GM19463 (cell line): Measurements from ENCODE around the gene TPSG1.
"Not testable (repeated sequence)": the region's sequence is repeated elsewhere in the genome, so short reads cannot be mapped to it uniquely, and the experiment has no call there.

ENCODE experiments used
- ATAC-seq: cut with Tn5 transposase; IDR thresholded peaks from one replicate; pipeline ENCODE4 v1.9.1; 2021; ENCODE audit warnings: mild to moderate bottlenecking, moderate library complexity; ENCODE audit not compliant: unreplicated experiment

The TPSG1 gene

GRCh38 chr16:1198671-1199346, 26.3 kb downstream of the TPSG1 start:
- ATAC-seq: not testable (repeated sequence)

- no peak for ATAC-seq
Observed at GRCh38 chr16:1198194-1198593, 26.9 kb downstream of the TPSG1 start.

DNA sequence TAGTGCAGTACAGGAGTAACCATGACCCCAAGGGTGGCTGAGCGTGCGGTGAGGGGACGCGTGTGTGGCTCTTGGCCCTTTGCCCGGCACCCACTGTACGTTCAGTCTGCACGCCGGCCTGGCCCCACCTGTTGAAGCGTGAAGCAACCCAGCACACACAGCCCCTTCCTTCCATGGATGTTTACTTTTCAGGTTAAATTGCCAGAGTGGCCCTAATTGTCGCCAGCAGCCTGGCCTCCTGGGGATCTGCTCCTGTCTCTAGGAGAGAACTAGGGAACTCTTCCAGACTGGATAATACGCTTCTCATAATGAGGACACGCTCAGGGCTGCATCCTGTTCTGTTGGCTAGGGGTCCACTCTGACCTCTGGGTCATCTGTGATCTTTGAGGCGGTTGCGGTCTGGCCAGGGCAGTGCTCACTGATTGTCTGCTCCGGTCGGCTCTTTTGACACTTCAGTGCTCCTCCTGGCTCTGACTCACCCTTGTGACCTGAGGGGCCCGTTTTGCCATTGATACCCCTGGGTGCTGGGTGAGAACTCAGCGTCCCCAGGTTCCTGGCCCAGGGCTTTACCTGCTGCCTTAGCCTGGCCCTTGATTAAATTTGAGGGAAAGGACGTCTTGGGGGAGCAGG, 27.7 kb downstream of the TPSG1 start:
- ATAC-seq: no peak

DNA sequence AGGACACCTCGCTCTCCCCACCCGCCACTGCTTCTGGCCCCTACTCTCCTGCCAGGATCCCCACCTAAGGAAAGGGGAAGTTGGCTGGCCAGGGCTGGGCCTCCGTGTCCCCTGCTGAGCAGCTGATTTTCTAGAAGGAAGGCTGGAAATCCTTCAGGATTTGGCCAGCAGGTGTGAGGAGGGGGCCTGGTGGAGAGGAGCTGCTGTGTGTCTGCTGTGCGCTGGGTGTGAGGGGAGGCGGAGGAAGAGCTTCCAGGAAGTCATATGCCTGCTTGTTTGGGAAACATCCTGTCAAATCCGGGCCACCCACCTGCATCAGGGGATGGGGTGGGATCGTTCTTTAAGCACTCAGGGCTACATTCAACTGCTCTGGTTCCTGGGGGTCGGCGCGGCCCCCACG, 28.6 kb downstream of the TPSG1 start:
- ATAC-seq: no peak

- ATAC-seq: no peak
Observed at GRCh38 chr16:1195393-1195666, 29.7 kb downstream of the TPSG1 start.

DNA sequence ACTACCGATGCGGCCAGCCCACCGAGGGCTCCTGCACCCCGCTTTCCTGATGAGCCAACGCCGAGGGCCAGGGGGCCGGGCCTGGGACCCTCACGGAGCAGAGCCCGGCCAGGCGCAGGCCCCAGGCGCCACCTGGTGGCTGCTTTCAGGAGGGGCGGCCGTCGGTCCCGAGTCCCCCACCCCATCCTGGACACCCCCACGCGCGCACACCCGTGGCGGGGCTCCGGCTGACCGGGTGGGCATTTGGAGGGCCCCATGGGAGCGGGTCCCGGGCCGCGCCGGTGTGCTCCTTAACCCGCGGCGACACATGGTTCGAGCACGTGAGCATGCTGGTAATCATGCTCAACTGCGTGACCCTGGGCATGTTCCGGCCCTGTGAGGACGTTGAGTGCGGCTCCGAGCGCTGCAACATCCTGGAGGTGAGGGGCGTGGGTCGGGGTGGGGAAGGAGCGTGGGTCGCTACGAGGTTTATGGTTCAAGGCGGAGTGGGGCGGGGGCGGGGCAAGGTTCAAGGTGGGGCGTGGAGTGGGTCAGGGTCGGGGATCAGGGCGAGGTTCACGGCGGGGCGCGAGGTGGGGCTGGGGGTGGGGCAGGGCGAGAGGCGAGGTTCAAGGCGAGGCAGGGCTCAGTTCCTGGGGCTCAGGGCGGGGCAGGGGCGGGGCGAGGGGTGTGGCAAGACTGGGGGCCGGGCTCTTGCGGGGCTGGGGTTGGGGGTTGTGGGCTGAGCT, 30.2 kb downstream of the TPSG1 start:
- no peak for ATAC-seq

DNA sequence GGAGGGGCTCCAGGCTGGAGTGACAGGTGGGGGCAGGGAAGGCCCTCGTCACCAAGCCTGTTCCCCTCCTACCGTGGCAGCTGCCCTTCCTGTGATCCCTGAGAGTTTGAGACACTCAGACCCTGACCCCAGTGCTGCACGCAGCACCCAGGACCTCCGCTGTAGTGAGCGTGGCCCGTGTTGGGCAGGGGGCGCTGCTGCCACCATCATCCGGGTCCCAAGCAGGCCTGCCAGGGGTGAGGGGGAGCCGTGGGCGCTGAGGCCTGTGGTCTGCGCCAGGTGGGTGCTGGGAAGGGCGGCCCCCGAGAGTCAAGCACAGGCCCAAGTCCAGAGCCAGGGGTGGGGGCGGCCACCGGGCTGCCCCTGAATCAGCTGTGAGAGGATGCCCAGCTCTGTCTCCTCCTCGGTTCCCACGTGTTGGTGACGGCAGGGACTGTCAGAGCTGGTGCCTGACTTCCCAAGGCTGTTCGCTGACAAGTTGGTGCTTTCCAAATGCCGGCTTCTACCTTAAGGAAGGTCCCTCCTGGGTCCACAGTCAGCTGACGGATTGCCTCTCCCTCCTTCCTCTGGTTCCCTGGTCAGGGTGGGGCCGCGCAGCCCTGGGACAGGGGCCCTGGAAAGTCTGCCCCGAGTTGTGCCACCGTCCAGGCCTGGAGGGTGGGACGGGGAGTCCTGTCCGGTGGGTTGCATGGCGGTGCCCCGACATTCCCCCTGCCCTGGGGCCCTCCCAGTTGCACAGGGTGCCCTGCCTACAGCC, 31.1 kb downstream of the TPSG1 start:
- ATAC-seq: no peak

DNA sequence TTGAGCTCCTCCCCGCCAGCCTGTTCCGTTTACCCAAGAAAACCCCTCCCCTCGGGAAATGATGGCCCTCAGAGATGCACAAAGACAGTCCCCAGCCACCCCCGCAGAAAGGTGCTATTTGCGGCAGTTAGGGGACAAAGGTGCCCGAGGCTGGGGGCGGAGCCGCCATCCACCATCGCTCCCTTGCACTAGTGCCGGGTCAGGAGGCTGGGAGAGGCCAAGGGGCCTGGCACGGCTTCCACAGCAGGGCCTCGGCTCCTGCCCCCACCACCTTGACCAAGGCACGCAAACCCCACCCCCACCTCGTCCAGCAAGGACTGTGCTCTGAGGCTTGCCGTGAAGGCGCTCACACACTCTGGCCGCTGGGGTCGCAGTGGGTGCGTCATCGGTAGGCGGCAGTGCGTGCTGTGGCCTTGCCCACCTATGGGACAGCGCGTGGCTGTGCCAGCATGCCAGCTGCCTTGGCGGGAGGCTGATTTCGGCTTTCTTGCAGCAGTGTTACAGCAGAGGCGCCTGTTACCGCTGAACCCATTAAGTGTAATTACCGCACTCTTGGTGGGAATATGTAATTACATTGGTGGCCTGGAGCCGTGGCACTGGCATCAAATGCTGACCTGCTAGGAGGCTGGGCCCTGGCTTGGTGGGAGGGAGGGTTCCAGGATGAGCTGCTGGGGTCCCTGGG, 31.8 kb downstream of the TPSG1 start:
- ATAC-seq: no peak

DNA sequence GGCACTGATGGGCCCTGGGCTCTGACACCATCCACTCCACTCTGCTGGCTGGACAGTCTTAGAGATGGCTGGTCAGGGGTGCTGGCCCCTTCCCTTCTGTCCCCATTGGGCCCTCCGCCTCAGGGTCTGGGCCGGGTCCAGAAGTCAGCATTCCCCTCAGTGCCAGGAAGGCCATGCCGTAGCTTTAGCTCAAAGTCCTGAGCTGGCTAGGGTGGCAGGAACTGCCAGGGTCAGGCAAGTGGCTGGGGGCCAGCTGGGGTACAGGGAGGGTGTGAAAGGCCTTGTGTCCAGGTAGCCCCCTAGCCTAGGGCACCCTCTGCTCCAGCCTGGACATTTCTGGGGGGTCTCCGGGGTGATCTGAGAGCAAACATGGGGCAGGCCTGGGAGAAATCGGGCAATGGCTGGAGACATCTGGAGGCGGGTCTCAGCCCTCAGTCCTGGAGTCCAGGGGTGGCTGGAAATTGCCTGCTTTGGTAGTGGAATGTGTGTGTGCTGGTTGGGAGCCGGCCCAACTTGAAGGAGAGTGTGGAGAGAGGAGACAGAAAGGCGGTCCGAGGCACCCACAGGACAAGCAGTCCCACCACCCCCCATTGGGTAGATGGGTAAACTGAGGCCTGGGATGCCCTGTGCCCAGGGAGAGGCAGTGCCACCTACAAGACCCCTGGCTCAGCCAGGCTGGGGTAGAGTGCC, 32.5 kb downstream of the TPSG1 start:
- no peak for ATAC-seq

GRCh38 chr16:1190789-1191188, 34.3 kb downstream of the TPSG1 start:
- not testable (repeated sequence) for ATAC-seq

GRCh38 chr16:1189455-1189854, 35.6 kb downstream of the TPSG1 start:
- no peak for ATAC-seq

DNA sequence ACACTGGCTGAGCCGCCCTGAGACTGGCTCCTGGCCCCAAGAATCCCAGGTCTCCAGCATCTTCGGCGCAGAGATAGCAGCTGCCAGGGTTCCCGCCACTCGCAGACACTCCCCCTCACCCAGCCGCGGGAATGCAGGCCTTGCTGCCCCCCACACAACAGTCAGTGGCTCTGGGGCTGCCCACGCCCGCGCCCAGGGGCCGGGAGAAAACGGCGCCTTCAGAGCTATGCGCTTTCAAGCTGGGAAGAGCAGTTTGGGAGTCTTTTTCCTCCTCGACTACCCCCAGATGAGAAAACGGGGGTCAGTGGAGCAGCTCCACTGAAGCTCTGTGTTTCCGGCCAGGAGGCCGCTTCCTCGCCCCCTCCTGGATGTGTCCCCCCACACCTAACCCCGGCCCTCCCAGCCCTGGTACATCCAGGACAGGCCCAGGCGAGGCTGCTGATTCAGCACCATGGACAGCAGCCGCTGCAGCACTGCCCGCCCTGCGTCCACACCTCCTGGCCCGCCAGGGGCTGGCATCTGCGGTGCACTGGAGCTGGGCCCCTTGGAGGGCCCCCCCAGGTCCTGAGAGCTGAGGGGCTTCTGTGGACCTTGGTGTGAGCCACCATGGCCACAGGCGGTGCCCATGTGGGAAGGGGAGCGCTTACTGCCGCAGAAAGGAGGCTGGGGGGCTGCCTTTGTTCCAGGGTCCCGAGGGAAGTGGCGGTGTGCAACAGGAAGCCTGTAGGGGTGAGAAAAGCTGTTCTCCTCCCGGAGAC, 36.5 kb downstream of the TPSG1 start:
- ATAC-seq: no peak

GRCh38 chr16:1185460-1186207, 39.4 kb downstream of the TPSG1 start:
- ATAC-seq: not testable (repeated sequence)

- ATAC-seq: no peak
Observed at GRCh38 chr16:1184980-1185379, 40.1 kb downstream of the TPSG1 start.

GRCh38 chr16:1184156-1184868, 40.8 kb downstream of the TPSG1 start:
- no peak for ATAC-seq

DNA sequence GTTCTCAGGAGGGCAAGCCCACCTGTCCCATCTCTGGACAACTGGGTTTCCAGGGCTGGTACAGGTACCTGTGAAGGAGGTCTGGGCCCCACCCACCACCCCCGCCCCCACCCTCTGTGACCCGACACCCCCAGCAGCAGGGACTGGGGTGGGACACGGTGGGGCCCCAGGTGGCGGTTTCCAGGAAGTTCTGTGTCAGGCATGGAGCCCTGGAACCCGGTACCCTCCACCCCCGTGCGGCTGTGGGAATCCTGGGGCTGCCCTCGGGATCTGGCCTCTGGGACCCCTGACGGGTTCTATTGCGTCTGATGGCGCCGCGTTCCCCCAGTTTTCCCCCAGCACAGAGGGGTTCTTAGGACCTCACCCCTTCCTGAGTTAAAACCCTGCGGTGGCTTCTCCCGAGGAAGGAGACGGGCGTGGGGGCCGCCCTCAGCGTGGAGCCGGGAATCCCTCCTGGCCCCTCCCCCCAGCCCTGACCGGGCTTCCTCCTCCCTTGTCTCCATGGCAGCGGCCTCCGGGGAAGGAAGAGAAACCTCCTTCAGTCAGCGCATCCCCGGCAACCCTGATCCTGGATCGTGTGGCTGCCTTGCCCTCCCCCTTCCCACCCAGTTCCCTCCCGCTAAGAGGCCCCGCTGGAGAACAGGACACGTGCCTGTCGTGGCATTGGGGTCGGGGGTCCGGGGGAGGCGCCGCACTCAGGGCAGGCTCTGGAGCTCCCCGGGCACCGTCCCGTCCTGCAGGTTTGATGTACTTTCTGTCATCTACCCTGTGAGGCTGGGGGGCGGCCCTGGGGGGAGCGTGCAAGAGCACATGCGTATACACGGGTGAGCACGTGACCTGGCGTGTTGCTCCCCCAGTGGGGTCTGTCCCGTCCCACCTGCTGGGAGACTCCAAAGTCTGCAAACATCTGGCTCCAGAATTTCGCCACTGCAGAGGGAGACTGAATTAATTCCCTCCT, 41.8 kb downstream of the TPSG1 start:
- ATAC-seq: no peak

DNA sequence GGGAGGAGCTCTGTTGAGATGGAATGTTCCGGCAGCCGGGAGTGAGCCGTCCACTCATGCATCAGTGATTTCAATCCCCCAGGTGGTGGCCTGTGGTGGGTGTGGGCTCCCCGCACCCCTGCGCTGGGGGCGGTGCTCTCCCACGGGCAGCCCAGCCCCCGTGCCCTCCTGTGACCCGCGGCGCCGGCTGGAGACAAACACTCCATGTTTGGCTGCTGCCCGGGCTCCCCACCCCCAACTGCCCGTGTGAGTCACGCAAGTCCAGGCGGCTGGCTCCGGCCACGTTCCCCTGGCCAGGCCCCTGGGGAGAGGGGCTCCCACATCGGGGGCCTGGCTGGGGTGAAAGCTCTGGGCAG, 42.8 kb downstream of the TPSG1 start:
- no peak for ATAC-seq
